GM06990 (cell line): ENCODE measurements around the gene PTTG1IP.

Experiments used
- DNase-seq: peaks from one replicate; pipeline ENCODE4 v3.0.0-alpha.2; 2011; ENCODE audit not compliant: insufficient read length; ENCODE audit errors: extremely low read depth
- H3K27me3 ChIP-seq: replicated peaks from 2 replicates; pipeline ENCODE4 v1.6.0; 2011; ENCODE audit warnings: low read length; ENCODE audit not compliant: control insufficient read depth, insufficient read depth
- H3K36me3 ChIP-seq: 2 replicates; pipeline ENCODE4 v1.5.1; 2011; ENCODE audit warnings: low read length; ENCODE audit not compliant: control insufficient read depth, insufficient read depth
- H3K4me3 ChIP-seq: replicated peaks from 2 replicates; pipeline ENCODE4 v1.5.1; 2011; ENCODE audit warnings: low read depth, mild to moderate bottlenecking, control low read depth, low read length
- CTCF ChIP-seq: IDR thresholded peaks from 2 replicates; pipeline ENCODE4 v1.5.1; 2011; ENCODE audit warnings: low read length, control low read depth, mild to moderate bottlenecking, inconsistent platforms; ENCODE audit not compliant: insufficient read depth, poor library complexity, severe bottlenecking

Gene PTTG1IP

GRCh38 chr21:44894687-44895302, 21.3 kb upstream of the PTTG1IP start:
- H3K4me3 ChIP-seq = no peak overlapping the region
- H3K36me3 ChIP-seq = peaks cover 22% of the 10 kb centered on the region
- no peak for TF ChIP-seq CTCF
- H3K27me3 ChIP-seq = no peaks in the 10 kb centered on the region
- DNase-seq = no peak

GRCh38 chr21:44893948-44894656, 20.6 kb upstream of the PTTG1IP start:
- peaks cover 22% of the 10 kb centered on the region for H3K36me3 ChIP-seq
- no peak overlapping the region for H3K4me3 ChIP-seq
- DNase-seq = no peak
- TF ChIP-seq CTCF = no peak
- H3K27me3 ChIP-seq = no peaks in the 10 kb centered on the region

- H3K27me3 ChIP-seq = no peaks in the 10 kb centered on the region
- peaks cover 17% of the 10 kb centered on the region for H3K36me3 ChIP-seq
- no peak for TF ChIP-seq CTCF
- H3K4me3 ChIP-seq = no peak overlapping the region
- no peak for DNase-seq
Observed at GRCh38 chr21:44893278-44893556, 19.7 kb upstream of the PTTG1IP start.

GRCh38 chr21:44892536-44893277, 19.2 kb upstream of the PTTG1IP start:
- peak; percentile 77 for DNase-seq
- Histone ChIP-seq H3K36me3 (peaks cover 17% of the 10 kb centered on the region), H3K4me3 (no peak overlapping the region), H3K27me3 (no peaks in the 10 kb centered on the region)
- peak; percentile 97 for TF ChIP-seq CTCF

- Histone ChIP-seq H3K4me3 (no peak overlapping the region), H3K36me3 (peaks cover 17% of the 10 kb centered on the region), H3K27me3 (no peaks in the 10 kb centered on the region)
- TF ChIP-seq CTCF = no peak
- DNase-seq = no peak
Observed at GRCh38 chr21:44892095-44892494, 18.6 kb upstream of the PTTG1IP start.
